Naive thymus-derived CD4-positive, alpha-beta T cell (primary cell): ENCODE measurements around the gene SBNO1. TPM values are rescaled to one million over a fixed set of nuclear protein-coding genes. Genes with fewer than 3 reads are reported as not detected.

Experiments used
- ATAC-seq: fragments of 150-1000 bp; cut with Tn5 transposase; 2 replicates; pipeline ENCODE4 v1.10.0; 2021; ENCODE audit warnings: mild to moderate bottlenecking, moderate library complexity
- CTCF ChIA-PET: fragments of 350-600 bp; sonication (Branson Sonifier 250); formaldehyde crosslinking; loops from one replicate; lab custom pipeline; 2021; ENCODE audit warnings: antibody characterized with exemption; lab: Charles Lee
- POLR2A ChIA-PET: fragments of 350-600 bp; sonication (Branson Sonifier 250); formaldehyde crosslinking; loops from one replicate; lab custom pipeline; 2021; ENCODE audit warnings: antibody characterized with exemption, inconsistent platforms; lab: Charles Lee
- DNase-seq, 9 donors: peaks; one replicate each; pipeline versions ENCODE4 v3.0.0 to v3.0.0-alpha.2; 2020 to 2022; ENCODE audit warnings: mixed read lengths in 1 of 9
- H3K27ac ChIP-seq: one replicate; pipeline ENCODE4 v1.7.0; 2013; ENCODE audit warnings: mild to moderate bottlenecking, low read depth, low read length, moderate library complexity
- H3K27me3 ChIP-seq, 2 donors: one replicate each; pipeline ENCODE4 v1.7.0; 2013; ENCODE audit warnings: low read length in 2 of 2, mild to moderate bottlenecking in 2 of 2, moderate library complexity in 2 of 2; ENCODE audit not compliant: control insufficient read depth in 2 of 2, insufficient read depth in 2 of 2
- H3K36me3 ChIP-seq, 3 experiments: 1 replicate in 2 of 3; 2 replicates in 1 of 3; pipeline ENCODE4 v1.7.0; 2013; ENCODE audit warnings: low read length in 3 of 3, mild to moderate bottlenecking in 3 of 3, moderate library complexity in 1 of 3; ENCODE audit not compliant: insufficient read depth in 3 of 3, control insufficient read depth in 2 of 3
- H3K4me1 ChIP-seq, 2 donors: one replicate each; pipeline ENCODE4 v1.7.0; 2013; ENCODE audit warnings: low read length in 2 of 2, mild to moderate bottlenecking in 2 of 2, moderate library complexity in 1 of 2; ENCODE audit not compliant: control insufficient read depth in 2 of 2, insufficient read depth in 2 of 2
- H3K4me3 ChIP-seq: 2 replicates; pipeline ENCODE4 v1.7.0; 2013; ENCODE audit warnings: mild to moderate bottlenecking, low read length
- H3K9me3 ChIP-seq, 3 experiments: 1 replicate in 2 of 3; 2 replicates in 1 of 3; pipeline ENCODE4 v1.7.0; 2013; ENCODE audit warnings: low read length in 3 of 3; ENCODE audit not compliant: control insufficient read depth in 2 of 3
- H3K27ac Mint-ChIP-seq, 9 donors: one replicate each; pipeline ENCODE4 v1.8.0; 2020 to 2022; ENCODE audit warnings: mixed read lengths in 9 of 9, mild to moderate bottlenecking in 8 of 9, moderate library complexity in 5 of 9, inconsistent platforms in 2 of 9
- H3K27me3 Mint-ChIP-seq, 5 donors: one replicate each; pipeline ENCODE4 v1.8.0; 2021 to 2022; ENCODE audit warnings: mixed read lengths in 5 of 5, mild to moderate bottlenecking in 1 of 5
- H3K36me3 Mint-ChIP-seq, 5 donors: one replicate each; pipeline ENCODE4 v1.8.0; 2020 to 2022; ENCODE audit warnings: mixed read lengths in 5 of 5, mild to moderate bottlenecking in 3 of 5, inconsistent platforms in 1 of 5
- H3K4me1 Mint-ChIP-seq, 7 donors: one replicate each; pipeline ENCODE4 v1.8.0; 2020 to 2022; ENCODE audit warnings: mixed read lengths in 7 of 7, mild to moderate bottlenecking in 3 of 7, inconsistent platforms in 1 of 7
- H3K4me3 Mint-ChIP-seq, 10 donors: one replicate each; pipeline ENCODE4 v1.8.0; 2020 to 2022; ENCODE audit warnings: mild to moderate bottlenecking in 10 of 10, mixed read lengths in 10 of 10, moderate library complexity in 6 of 10, inconsistent platforms in 2 of 10
- H3K9me3 Mint-ChIP-seq, 11 donors: one replicate each; pipeline ENCODE4 v1.8.0; 2020 to 2022; ENCODE audit warnings: mixed read lengths in 11 of 11, mild to moderate bottlenecking in 4 of 11, inconsistent platforms in 1 of 11, moderate library complexity in 1 of 11
- intact Hi-C, 2 donors: fragments of 100-400 bp; cut with micrococcal nuclease; formaldehyde crosslinking; loops; one replicate each; pipeline ENCODE4 v1.15.1; 2023
- polyA plus RNA-seq, 2 donors: library from polyadenylated mRNA; unstranded; fragments of 300-500 nt; fragmentation: Illumina TruSeq; gene quantifications; one replicate each; pipeline ENCODE4 v1.2.3, GENCODE V29; 2021
- total RNA-seq, 6 experiments: library from RNA in 5 of 6; stranded (reverse) in 5 of 6; gene quantifications; 1 replicate in 5 of 6; 2 replicates in 1 of 6; pipeline ENCODE4 v1.2.3 and lab custom pipeline; 2021 to 2026

The SBNO1 gene
- total and polyA plus RNA-seq, 7 experiments from 2014 or later = 30.1 to 49.9 (median 34.0) TPM

- no peaks in the 10 kb centered on the region for H3K4me1 ChIP-seq
- no peaks in the 10 kb centered on the region for H3K27me3 ChIP-seq
- Mint-ChIP-seq H3K27me3 (no peaks in the 10 kb centered on the region), H3K27ac (no peak overlapping the region), H3K36me3 (peaks cover 0 to 25% (median 3%) of the 10 kb centered on the region in 5 donors), H3K9me3 (no peaks in the 10 kb centered on the region), H3K4me3 (no peak overlapping the region), H3K4me1 (peaks cover 0 to 10% (median 0%) of the 10 kb centered on the region in 7 donors)
- CTCF ChIA-PET = interaction anchor here (0.5 kb wide), 1 partner anchor 63 kb away, joined by 3 read pairs; no protein-coding TSS in a partner anchor
- POLR2A ChIA-PET = interaction anchor here (0.7 kb wide), 1 partner anchor 179 kb away, joined by 3 read pairs; the partner anchor contains the start of gene TMED2
- H3K4me3 ChIP-seq = no peak overlapping the region
- intact Hi-C loops = no loop called here
- no peak for DNase-seq
- ATAC-seq = no peak
- no peaks in the 10 kb centered on the region for H3K9me3 ChIP-seq
- H3K27ac ChIP-seq = no peak overlapping the region
- peaks cover 0 to 51% (median 4%) of the 10 kb centered on the region in 3 experiments for H3K36me3 ChIP-seq
Measured at GRCh38 chr12:123404581-123404980, 39.9 kb upstream of the SBNO1 start.

- peaks cover 0 to 68% (median 7%) of the 10 kb centered on the region in 3 experiments for H3K36me3 ChIP-seq
- POLR2A ChIA-PET = no interaction called here
Measured at GRCh38 chr12:123401753-123402683, 37.4 kb upstream of the SBNO1 start.

GRCh38 chr12:123399255-123399617 lies 34.6 kb upstream of the SBNO1 start:
- DNase-seq (no peak), ATAC-seq (no peak)
- CTCF ChIA-PET = no interaction called here
- peaks cover 0 to 69% (median 8%) of the 10 kb centered on the region in 3 experiments for H3K36me3 ChIP-seq
- H3K4me1 ChIP-seq = no peaks in the 10 kb centered on the region
- H3K9me3 ChIP-seq = no peaks in the 10 kb centered on the region
- H3K27ac ChIP-seq = no peak overlapping the region
- Mint-ChIP-seq H3K27ac (peak overlapping the region in 4 of 9 donors; percentile 3 to 59 (median 26)), H3K27me3 (no peaks in the 10 kb centered on the region), H3K4me1 (peaks cover 0 to 17% (median 9%) of the 10 kb centered on the region in 7 donors), H3K9me3 (no peaks in the 10 kb centered on the region), H3K4me3 (peak overlapping the region in 1 of 10 donors; percentile 5), H3K36me3 (peaks cover 2 to 34% (median 10%) of the 10 kb centered on the region in 5 donors)
- intact Hi-C loops = no loop called here
- H3K27me3 ChIP-seq = no peaks in the 10 kb centered on the region
- POLR2A ChIA-PET = no interaction called here
- no peak overlapping the region for H3K4me3 ChIP-seq

More at GRCh38 chr12:123401753-123402683, 37.4 kb upstream of the SBNO1 start:
- Mint-ChIP-seq H3K36me3 (peaks cover 3 to 28% (median 4%) of the 10 kb centered on the region in 5 donors), H3K27me3 (no peaks in the 10 kb centered on the region), H3K4me1 (peaks cover 0 to 13% (median 5%) of the 10 kb centered on the region in 7 donors), H3K27ac (no peak overlapping the region), H3K4me3 (no peak overlapping the region), H3K9me3 (no peaks in the 10 kb centered on the region)
- Histone ChIP-seq H3K9me3 (no peaks in the 10 kb centered on the region), H3K27me3 (no peaks in the 10 kb centered on the region), H3K27ac (no peak overlapping the region), H3K4me1 (no peaks in the 10 kb centered on the region), H3K4me3 (no peak overlapping the region)
- ATAC-seq = peak; percentile 16
- CTCF ChIA-PET = interaction anchor here (0.7 kb wide), 1 partner anchor 94 kb away, joined by 3 read pairs; no protein-coding TSS in a partner anchor
- intact Hi-C loops = no loop called here
- DNase-seq = no peak

- H3K36me3 Mint-ChIP-seq = peaks cover 0 to 30% (median 10%) of the 10 kb centered on the region in 5 donors
- ChIA-PET POLR2A (no interaction called here), CTCF (no interaction called here)
- peaks cover 0 to 17% (median 9%) of the 10 kb centered on the region in 7 donors for H3K4me1 Mint-ChIP-seq
- Histone ChIP-seq H3K27me3 (no peaks in the 10 kb centered on the region), H3K36me3 (peaks cover 0 to 66% (median 4%) of the 10 kb centered on the region in 3 experiments), H3K9me3 (no peaks in the 10 kb centered on the region), H3K27ac (no peak overlapping the region), H3K4me1 (no peaks in the 10 kb centered on the region), H3K4me3 (no peak overlapping the region)
- no peaks in the 10 kb centered on the region for H3K9me3 Mint-ChIP-seq
- intact Hi-C loops = no loop called here
- DNase-seq = no peak
- no peak overlapping the region for H3K4me3 Mint-ChIP-seq
- ATAC-seq = no peak
- H3K27ac Mint-ChIP-seq = peak overlapping the region in 1 of 9 donors; percentile 59
- no peaks in the 10 kb centered on the region for H3K27me3 Mint-ChIP-seq
Measured at GRCh38 chr12:123398550-123399254, 34.1 kb upstream of the SBNO1 start.

- ATAC-seq (no peak), DNase-seq (no peak)
- H3K27me3 Mint-ChIP-seq = no peaks in the 10 kb centered on the region
- intact Hi-C loops = no loop called here
- H3K4me3 Mint-ChIP-seq = no peak overlapping the region
- H3K27ac Mint-ChIP-seq = no peak overlapping the region
- Histone ChIP-seq H3K27me3 (no peaks in the 10 kb centered on the region), H3K36me3 (peaks cover 0 to 64% (median 4%) of the 10 kb centered on the region in 3 experiments), H3K4me1 (no peaks in the 10 kb centered on the region), H3K27ac (no peak overlapping the region), H3K4me3 (no peak overlapping the region), H3K9me3 (no peaks in the 10 kb centered on the region)
- H3K9me3 Mint-ChIP-seq = no peaks in the 10 kb centered on the region
- H3K4me1 Mint-ChIP-seq = peaks cover 0 to 17% (median 11%) of the 10 kb centered on the region in 7 donors
- ChIA-PET POLR2A (no interaction called here), CTCF (no interaction called here)
- H3K36me3 Mint-ChIP-seq = peaks cover 0 to 26% (median 10%) of the 10 kb centered on the region in 5 donors
Measured at GRCh38 chr12:123398177-123398549, 33.5 kb upstream of the SBNO1 start.

GRCh38 chr12:123397400-123397799 lies 32.8 kb upstream of the SBNO1 start:
- Mint-ChIP-seq H3K4me1 (peaks cover 0 to 13% (median 11%) of the 10 kb centered on the region in 7 donors), H3K27ac (no peak overlapping the region), H3K36me3 (peaks cover 0 to 24% (median 10%) of the 10 kb centered on the region in 5 donors), H3K9me3 (no peaks in the 10 kb centered on the region), H3K27me3 (no peaks in the 10 kb centered on the region), H3K4me3 (no peak overlapping the region)
- Histone ChIP-seq H3K4me3 (no peak overlapping the region), H3K27ac (no peak overlapping the region), H3K36me3 (peaks cover 0 to 56% (median 4%) of the 10 kb centered on the region in 3 experiments), H3K4me1 (no peaks in the 10 kb centered on the region), H3K9me3 (no peaks in the 10 kb centered on the region), H3K27me3 (no peaks in the 10 kb centered on the region)
- intact Hi-C loops = no loop called here
- DNase-seq (no peak), ATAC-seq (no peak)
- POLR2A ChIA-PET = interaction anchor here (1.2 kb wide), 1 partner anchor 37 kb away, joined by 3 read pairs; no protein-coding TSS in a partner anchor
- CTCF ChIA-PET = interaction anchor here (0.6 kb wide), 1 partner anchor 42 kb away, joined by 3 read pairs; no protein-coding TSS in a partner anchor
